Measurements from ENCODE around the gene SLC35F2. TPM values are rescaled to one million over a fixed set of nuclear protein-coding genes. Genes with fewer than 3 reads are reported as not detected.
A peak's percentile ranks its signal among the peaks of the same experiment; 100 is the strongest.

SLC35F2 gene
- total RNA-seq, 2 donors from 2014 or later: 18.8 to 23.6 TPM

DNA sequence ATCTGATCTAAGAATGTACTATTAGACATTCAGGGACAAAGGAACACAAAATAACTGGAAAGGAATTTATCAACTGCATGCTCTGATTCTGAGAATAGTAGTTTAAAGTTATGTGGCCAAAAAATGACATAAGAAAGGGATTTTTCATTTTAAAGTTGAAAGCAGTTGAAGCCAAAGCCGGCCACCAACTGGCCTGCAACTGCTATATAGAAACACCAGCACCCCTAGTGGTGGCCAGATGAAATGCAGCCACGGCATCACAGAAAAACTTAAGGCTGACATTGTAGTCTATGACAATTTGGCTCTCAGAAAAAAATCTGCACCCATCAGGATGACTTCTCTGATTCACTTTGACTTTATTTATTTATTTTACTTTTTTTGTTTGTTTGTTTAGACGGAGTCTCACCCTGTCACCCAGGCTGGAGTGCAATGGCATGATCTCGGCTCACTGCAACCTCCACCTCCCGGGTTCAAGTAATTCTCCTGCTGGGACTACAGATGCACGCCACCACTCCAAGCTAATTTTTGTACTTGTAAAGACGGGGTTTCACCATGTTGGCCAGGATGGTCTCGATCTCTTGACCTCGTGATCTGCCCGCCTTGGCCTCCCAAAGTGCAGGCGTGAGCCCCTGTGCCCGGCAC, 59.2 kb downstream of the SLC35F2 start:
- no peak overlapping the region for H3K9ac ChIP-seq (ENCODE audit: extremely low read depth, low read length, poor library complexity, severe bottlenecking)
- H3K27me3 Mint-ChIP-seq (ENCODE audit: insufficient read depth): no peaks in the 10 kb centered on the region
- H3K4me3 Mint-ChIP-seq: no peak overlapping the region
- no peak overlapping the region for H3K4me3 ChIP-seq (ENCODE audit: low read length)
- peak; percentile 89 for DNase-seq
- H3K9me3 Mint-ChIP-seq: peaks cover 3% of the 10 kb centered on the region
- H3K27ac ChIP-seq (ENCODE audit: low read depth, low read length): no peak overlapping the region
- H3K36me3 Mint-ChIP-seq (ENCODE audit: low read depth): peaks cover 25% of the 10 kb centered on the region
- H3K36me3 ChIP-seq (ENCODE audit: control insufficient read depth, insufficient read depth, low read length): peaks cover 25% of the 10 kb centered on the region
- H3K9me3 ChIP-seq (ENCODE audit: control insufficient read depth, low read length): peaks cover 11% of the 10 kb centered on the region
- H3K27ac Mint-ChIP-seq: no peak overlapping the region
- peaks cover 4% of the 10 kb centered on the region for H3K4me1 Mint-ChIP-seq
- peaks cover 4% of the 10 kb centered on the region for H3K4me1 ChIP-seq (ENCODE audit: control insufficient read depth, insufficient read depth, low read length)
- TF ChIP-seq, protein P1, sequence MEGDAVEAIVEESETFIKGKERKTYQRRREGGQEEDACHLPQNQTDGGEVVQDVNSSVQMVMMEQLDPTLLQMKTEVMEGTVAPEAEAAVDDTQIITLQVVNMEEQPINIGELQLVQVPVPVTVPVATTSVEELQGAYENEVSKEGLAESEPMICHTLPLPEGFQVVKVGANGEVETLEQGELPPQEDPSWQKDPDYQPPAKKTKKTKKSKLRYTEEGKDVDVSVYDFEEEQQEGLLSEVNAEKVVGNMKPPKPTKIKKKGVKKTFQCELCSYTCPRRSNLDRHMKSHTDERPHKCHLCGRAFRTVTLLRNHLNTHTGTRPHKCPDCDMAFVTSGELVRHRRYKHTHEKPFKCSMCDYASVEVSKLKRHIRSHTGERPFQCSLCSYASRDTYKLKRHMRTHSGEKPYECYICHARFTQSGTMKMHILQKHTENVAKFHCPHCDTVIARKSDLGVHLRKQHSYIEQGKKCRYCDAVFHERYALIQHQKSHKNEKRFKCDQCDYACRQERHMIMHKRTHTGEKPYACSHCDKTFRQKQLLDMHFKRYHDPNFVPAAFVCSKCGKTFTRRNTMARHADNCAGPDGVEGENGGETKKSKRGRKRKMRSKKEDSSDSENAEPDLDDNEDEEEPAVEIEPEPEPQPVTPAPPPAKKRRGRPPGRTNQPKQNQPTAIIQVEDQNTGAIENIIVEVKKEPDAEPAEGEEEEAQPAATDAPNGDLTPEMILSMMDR (conservative IDR thresholded peaks at IDR 0.05): peak; percentile 97
- H3K27me3 ChIP-seq (ENCODE audit: control insufficient read depth, insufficient read depth, low read length, poor library complexity, severe bottlenecking): no peaks in the 10 kb centered on the region
- 69 to 75% methylated on average over 9 to 12 of the region's 12 CpGs for WGBS, 2 experiments (ENCODE audit: insufficient coverage in 1 of 2, insufficient read length in 1 of 2)

DNA sequence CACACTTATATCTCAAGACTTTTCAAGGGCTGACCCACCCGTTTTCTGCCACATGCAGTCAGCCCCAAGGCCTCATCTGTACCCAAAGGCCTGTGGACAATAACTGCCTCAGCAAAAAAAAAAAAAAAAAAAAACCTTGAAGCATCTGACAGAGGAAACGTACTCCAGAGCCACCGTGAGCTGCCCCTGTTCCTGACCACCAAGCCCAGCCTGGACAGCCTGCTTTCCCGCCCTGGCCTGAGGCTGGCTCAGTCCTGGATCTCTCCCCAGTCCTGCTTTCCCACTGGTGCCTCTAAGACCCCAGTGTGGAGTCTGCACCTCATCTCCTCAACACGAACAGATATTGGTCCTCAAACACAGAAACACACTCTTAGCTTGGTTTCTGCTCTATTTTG, 66.5 kb downstream of the SLC35F2 start:
- H3K9me3 ChIP-seq (ENCODE audit: control insufficient read depth, low read length): peaks cover 11% of the 10 kb centered on the region
- no peaks in the 10 kb centered on the region for H3K27me3 ChIP-seq (ENCODE audit: control insufficient read depth, insufficient read depth, low read length, poor library complexity, severe bottlenecking)
- peaks cover 39% of the 10 kb centered on the region for H3K36me3 Mint-ChIP-seq (ENCODE audit: low read depth)
- no peak overlapping the region for H3K4me3 ChIP-seq (ENCODE audit: low read length)
- no peak overlapping the region for H3K9ac ChIP-seq (ENCODE audit: extremely low read depth, low read length, poor library complexity, severe bottlenecking)
- no peak overlapping the region for H3K4me3 Mint-ChIP-seq
- peaks cover 16% of the 10 kb centered on the region for H3K36me3 ChIP-seq (ENCODE audit: control insufficient read depth, insufficient read depth, low read length)
- no peaks in the 10 kb centered on the region for H3K4me1 ChIP-seq (ENCODE audit: control insufficient read depth, insufficient read depth, low read length)
- H3K4me1 Mint-ChIP-seq: peaks cover 3% of the 10 kb centered on the region
- H3K27ac ChIP-seq (ENCODE audit: low read depth, low read length): no peak overlapping the region
- DNase-seq: no peak
- TF ChIP-seq, protein P1 (conservative IDR thresholded peaks at IDR 0.05): no peak
- no peaks in the 10 kb centered on the region for H3K27me3 Mint-ChIP-seq (ENCODE audit: insufficient read depth)
- 89 to 100% methylated on average over 2 to 5 of the region's 5 CpGs for WGBS, 2 experiments (ENCODE audit: insufficient coverage in 1 of 2, insufficient read length in 1 of 2)
- peaks cover 3% of the 10 kb centered on the region for H3K9me3 Mint-ChIP-seq
- H3K27ac Mint-ChIP-seq: peak overlapping the region; percentile 30

DNA sequence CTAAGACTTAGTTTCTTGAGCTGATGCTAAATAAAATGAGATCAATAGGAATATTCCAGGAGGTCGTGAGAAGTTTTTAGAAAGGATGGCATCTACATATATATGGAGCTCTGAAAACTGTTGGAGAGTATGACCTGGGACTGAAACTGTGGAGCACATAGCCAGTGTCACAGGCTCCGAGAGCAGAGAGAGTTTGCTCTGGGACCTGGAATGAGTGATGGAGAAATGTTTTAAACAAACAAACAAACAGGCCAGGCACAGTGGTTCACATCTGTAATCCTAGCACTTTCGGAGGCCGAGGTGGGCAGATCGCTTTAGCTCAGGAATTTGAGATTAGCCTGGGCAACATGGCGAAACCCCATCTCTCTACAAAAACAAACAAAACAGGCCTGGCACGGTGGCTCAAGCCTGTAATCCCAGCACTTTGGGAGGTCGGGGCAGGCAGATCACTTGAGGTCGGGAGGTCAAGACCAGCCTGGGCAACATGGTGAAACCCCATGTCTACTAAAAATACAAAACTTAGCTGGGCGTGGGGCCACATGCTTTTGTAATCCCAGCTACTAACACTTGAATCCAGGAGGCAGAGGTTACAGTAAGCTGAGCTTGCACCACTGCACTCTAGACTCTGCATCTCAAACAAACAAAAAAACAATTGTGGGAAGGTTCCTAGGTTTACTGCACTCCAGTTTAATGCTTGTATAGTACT, 67.1 kb downstream of the SLC35F2 start:
- no peaks in the 10 kb centered on the region for H3K27me3 ChIP-seq (ENCODE audit: control insufficient read depth, insufficient read depth, low read length, poor library complexity, severe bottlenecking)
- H3K9me3 ChIP-seq (ENCODE audit: control insufficient read depth, low read length): peaks cover 11% of the 10 kb centered on the region
- no peak overlapping the region for H3K4me3 ChIP-seq (ENCODE audit: low read length)
- Mint-ChIP-seq H3K4me3 (no peak overlapping the region), H3K4me1 (peaks cover 3% of the 10 kb centered on the region), H3K27me3 (ENCODE audit: insufficient read depth) (no peaks in the 10 kb centered on the region), H3K36me3 (ENCODE audit: low read depth) (peaks cover 39% of the 10 kb centered on the region), H3K27ac (peak overlapping the region; percentile 30), H3K9me3 (peaks cover 3% of the 10 kb centered on the region)
- peaks cover 14% of the 10 kb centered on the region for H3K36me3 ChIP-seq (ENCODE audit: control insufficient read depth, insufficient read depth, low read length)
- WGBS, 2 experiments (ENCODE audit: insufficient coverage in 1 of 2, insufficient read length in 1 of 2): 83 to 88% methylated on average over 5 to 10 of the region's 10 CpGs
- H3K9ac ChIP-seq (ENCODE audit: extremely low read depth, low read length, poor library complexity, severe bottlenecking): no peak overlapping the region
- H3K4me1 ChIP-seq (ENCODE audit: control insufficient read depth, insufficient read depth, low read length): no peaks in the 10 kb centered on the region
- H3K27ac ChIP-seq (ENCODE audit: low read depth, low read length): no peak overlapping the region
- TF ChIP-seq, protein P1 (conservative IDR thresholded peaks at IDR 0.05): no peak
- no peak for DNase-seq

All from endodermal cell (in vitro differentiated cells).